COR-L47 (cell line): ENCODE measurements around the gene RNU6-8.

Source experiments
- DNase-seq: peaks from one replicate; lab custom pipeline; 2025; lab: John Stamatoyannopoulos, UW

The RNU6-8 gene

GRCh38 chr14:32202998-32203882 is at the start of gene RNU6-8:
RNU6-8 (minus strand) TSS chr14:32203269.
- DNase-seq, result peak; percentile 94

GRCh38 chr14:32252030-32252670 is 49.1 kb upstream of the RNU6-8 start:
- peak; percentile 77 for DNase-seq

GRCh38 chr14:32251530-32251929 is 48.5 kb upstream of the RNU6-8 start:
- no peak for DNase-seq

- DNase-seq, result no peak
These were observed 47.6 kb upstream of the RNU6-8 start for GRCh38 chr14:32250681-32251080.

- no peak for DNase-seq
These were observed 46.7 kb upstream of the RNU6-8 start for GRCh38 chr14:32249780-32250179.

DNA sequence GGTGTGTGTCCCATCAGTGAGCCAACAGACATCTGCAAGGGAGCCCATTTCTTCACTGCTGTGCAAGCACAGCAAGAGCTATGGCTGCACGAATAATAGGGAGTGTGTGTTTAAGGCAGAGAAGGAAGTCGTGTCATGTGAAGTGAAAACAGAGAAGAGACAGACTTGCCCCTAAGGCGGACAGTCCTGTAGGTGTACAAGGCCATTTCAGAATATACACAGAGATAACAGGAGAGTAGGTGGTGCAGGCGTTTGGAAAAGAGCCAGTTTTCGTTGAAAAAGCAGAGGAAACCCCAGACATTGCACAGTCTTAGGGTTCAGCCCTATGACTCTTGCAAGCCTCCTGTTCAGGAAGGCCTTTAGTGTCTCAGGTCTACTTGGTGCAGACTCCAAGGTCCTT is 46.3 kb upstream of the RNU6-8 start:
- DNase-seq, result no peak

- no peak for DNase-seq
These were observed 43.7 kb upstream of the RNU6-8 start for GRCh38 chr14:32246751-32247150.

GRCh38 chr14:32244404-32244803 is 41.3 kb upstream of the RNU6-8 start:
- DNase-seq, result no peak

GRCh38 chr14:32233260-32233659 is 30.2 kb upstream of the RNU6-8 start:
- DNase-seq, result no peak

DNA sequence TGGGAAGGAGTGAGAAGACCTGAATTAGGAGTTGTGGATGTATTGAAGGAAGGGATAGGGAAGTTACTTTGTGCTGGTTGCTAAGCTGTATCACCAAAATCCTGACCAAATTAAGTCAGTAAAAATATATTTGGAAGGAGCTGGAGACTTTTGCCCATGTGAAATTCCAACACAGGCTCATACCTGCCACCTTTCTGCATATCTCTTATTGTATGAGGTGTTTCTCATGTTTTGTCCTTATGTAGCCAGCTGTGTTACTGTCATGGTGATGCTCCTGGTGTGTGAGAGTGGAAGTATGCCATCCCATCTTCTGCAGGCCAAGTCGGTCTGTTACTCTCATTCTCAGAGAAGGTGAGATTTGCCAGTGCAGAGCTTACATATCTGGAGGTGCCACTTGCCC is 29.4 kb upstream of the RNU6-8 start:
- no peak for DNase-seq

GRCh38 chr14:32230695-32231280 is 27.7 kb upstream of the RNU6-8 start:
- DNase-seq, result no peak

DNA sequence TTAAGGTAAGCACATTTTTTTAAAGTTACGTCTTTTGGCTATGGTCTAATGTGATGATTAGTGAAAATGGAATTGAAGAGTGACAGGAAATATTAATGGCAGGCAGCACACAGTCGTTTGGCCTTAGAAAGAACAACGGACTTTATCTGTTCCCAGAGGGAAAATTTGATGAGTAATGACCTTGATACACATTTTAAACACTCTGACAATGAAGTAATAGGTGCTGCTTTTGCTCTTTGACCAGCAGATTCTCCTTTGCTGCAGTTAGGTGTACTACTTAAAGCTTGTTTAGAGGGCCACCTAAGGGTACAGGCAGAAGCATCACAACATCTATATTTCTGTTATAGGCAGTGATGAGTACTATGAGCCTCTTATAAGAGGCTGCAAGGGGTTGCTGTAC is 27.1 kb upstream of the RNU6-8 start:
- DNase-seq, result no peak

DNA sequence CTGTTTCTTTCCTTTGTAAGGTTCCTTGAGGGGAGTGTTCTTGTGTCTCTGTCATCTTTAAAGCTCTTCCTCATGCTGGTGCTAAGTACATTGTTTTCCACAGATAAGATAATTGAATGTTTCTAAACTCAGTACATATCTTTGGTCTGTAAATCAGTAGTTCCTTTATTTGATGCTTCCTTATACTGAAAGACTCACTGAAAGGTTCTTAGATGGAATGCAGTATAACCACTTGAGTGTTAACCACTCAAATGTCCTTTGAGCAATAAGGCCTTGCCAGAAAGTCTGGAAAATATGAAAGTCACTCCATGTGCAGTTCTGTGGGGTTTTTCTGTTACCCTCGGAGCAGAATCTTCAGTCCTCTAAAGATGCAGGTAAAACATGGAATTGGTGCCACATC is 23.0 kb upstream of the RNU6-8 start:
- no peak for DNase-seq

- DNase-seq, result no peak
These were observed 22.4 kb upstream of the RNU6-8 start for GRCh38 chr14:32225378-32225920.

GRCh38 chr14:32224737-32225377 is 21.8 kb upstream of the RNU6-8 start:
- DNase-seq, result peak; percentile 63

DNA sequence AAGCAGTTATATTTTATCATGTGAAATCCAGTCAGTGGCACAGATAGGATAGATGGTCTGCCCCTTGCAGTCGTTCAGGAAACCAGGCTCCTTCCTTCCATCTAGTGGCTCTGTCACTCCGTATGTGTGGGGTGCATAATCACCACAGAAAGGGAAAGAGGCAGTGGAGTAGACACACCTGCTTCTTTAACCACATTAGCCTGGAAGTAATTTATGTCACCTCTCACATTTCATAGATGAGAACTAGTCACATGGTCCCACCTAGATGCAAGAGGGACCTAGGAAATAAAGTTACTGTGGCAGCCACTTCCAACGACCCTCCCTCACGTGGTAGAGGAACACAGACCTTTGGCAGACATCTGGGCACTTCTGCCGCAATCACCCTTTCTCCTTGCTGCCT is 14.2 kb upstream of the RNU6-8 start:
- no peak for DNase-seq

DNA sequence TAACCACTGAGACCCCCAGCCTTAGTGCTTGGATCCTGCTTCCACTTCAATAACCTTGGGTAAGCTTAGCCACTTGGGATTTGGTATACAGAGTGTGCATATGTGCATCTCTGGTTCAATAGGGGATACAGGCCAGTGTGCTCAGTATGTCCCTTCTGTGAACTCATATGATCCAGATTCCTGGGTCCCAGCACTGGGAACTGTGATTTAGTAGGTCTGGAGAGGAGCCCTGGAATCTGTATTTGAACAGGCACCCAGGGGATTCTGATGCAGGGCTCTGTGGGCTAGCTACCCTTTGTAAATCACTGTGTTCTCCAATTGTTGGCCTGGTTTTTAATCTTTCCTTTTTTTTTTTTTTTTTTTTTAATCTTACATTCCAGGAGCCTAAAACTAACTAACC is 9.8 kb upstream of the RNU6-8 start:
- DNase-seq, result no peak

DNA sequence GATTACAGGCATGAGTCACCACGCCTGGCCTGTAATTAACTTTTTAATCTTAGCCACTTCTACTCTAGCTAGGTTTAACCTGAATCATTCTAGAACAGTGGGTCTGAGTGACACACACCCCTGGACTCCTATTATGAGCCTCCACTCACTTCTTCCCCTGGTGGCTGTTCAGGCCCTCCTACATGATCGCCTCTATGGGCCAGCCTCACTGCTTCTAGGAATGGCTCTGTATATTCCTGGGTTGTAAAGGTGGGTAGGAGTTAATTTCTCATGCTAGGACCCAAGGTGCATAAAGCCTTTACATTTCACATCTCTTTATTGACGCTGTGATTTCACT is 8.0 kb upstream of the RNU6-8 start:
- no peak for DNase-seq

GRCh38 chr14:32209471-32209870 is 6.4 kb upstream of the RNU6-8 start:
- no peak for DNase-seq

- DNase-seq, result no peak
These were observed 5.4 kb upstream of the RNU6-8 start for GRCh38 chr14:32208490-32208889.

DNA sequence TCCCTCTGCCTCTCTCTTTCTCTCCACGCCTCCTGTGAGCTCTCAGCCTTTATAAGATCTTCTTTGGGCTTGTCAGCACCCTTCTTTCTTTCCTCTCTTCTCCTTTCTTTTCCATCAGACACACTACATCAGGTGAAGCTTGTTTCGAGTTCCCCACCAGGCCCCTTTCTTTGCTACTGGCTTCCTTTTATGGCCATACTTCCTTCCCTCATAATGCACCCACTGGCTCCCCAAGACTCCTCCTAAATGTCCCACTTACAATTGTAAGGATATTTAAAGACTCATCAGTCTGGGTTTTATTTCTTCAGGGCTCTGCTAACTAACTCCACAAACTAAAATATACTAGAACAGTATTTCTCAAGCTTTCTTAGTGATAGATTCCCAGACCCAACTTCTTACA is 3.5 kb upstream of the RNU6-8 start:
- DNase-seq, result no peak

DNA sequence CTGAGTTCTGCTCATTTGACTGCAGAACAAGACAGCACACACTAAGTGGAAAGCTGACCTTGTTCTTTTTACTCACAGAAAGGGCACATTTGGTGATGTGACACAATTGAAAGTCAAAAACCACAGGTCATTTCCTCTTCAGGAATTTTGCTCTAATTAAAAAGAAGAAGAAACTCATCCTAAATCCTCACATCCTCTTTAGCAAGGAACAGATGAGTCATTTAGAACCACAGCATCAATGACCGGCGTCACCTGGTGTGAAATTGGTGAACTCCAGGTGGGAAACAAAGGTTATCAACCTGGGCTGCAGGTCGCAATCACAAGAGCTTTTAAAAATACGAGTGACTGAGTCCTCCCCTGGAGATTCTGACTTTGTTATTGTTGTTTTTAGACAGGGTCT is 2.9 kb upstream of the RNU6-8 start:
- no peak for DNase-seq

DNA sequence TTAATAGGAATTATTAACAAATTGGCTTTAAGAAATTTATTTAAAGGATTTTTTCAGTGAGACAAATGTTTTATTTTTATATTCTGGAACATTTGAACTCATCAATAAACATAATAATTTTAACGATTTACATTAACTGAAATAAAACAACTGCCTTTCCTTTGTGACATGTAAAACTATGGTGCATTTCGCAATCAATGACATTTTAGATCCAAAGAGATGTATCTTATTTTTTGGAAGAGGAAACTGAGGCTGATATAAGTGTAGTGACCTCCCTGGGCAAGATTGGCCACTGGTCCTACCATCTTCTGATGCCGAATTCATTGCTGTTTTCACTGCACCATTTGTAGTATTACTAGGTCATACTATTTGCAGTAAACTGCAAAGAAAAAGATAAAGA is 2.5 kb upstream of the RNU6-8 start:
- DNase-seq, result no peak
